Measurements from ENCODE around the gene PRND.

The PRND gene

GRCh38 chr20:4697831-4698221, 23.9 kb upstream of the PRND start:
- H3F3A ChIP-seq (ENCODE audit: insufficient read depth, low read length): 0 out of 2 replicates have a peak, but pooled peaks cover 8% of the 10 kb centered on the region
- peaks cover 13% of the 10 kb centered on the region; the same call in 1 of the 2 replicates for H4K20me1 ChIP-seq (ENCODE audit: insufficient read depth, low read length)
- peaks cover 64% of the 10 kb centered on the region for H3K79me2 ChIP-seq (ENCODE audit: low read length)
- DNase-seq: no peak
- H3K9ac ChIP-seq (ENCODE audit: low read length): no peak overlapping the region
- H3K36me3 ChIP-seq (replicated peaks; ENCODE audit: insufficient read depth, low read length): peaks cover 16% of the 10 kb centered on the region; the same call in 1 of the 2 replicates
- TF ChIP-seq CTCF (IDR thresholded peaks at IDR 0.05; ENCODE audit: low read length): no peak
- TF ChIP-seq EZH2 (optimal IDR thresholded peaks at IDR 0.05; ENCODE audit: low read depth, low read length): no peak
- no peak for TF ChIP-seq EZH2phosphoT487 (IDR thresholded peaks at IDR 0.05; ENCODE audit: low read length)
- H3K9me2 ChIP-seq (replicated peaks; ENCODE audit: insufficient read depth, low read length): no peaks in the 10 kb centered on the region
- H3K27ac ChIP-seq (ENCODE audit: low read length): no peak overlapping the region
- no peak overlapping the region for H2AFZ ChIP-seq (ENCODE audit: low read length)
- H3K4me3 ChIP-seq (ENCODE audit: low read length): no peak overlapping the region
- H3K4me1 ChIP-seq (ENCODE audit: low read length): no peaks in the 10 kb centered on the region
- H3K4me2 ChIP-seq (ENCODE audit: low read depth, low read length): no peak overlapping the region
- H3K9me3 ChIP-seq (replicated peaks; ENCODE audit: insufficient read depth, low read length): no peaks in the 10 kb centered on the region
- H3K27me3 ChIP-seq (replicated peaks; ENCODE audit: insufficient read depth, low read length): no peaks in the 10 kb centered on the region

GRCh38 chr20:4699216-4699615, 22.5 kb upstream of the PRND start:
- H3F3A ChIP-seq (ENCODE audit: insufficient read depth, low read length): 0 out of 2 replicates have a peak, but pooled peaks cover 8% of the 10 kb centered on the region
- no peak overlapping the region for H3K9ac ChIP-seq (ENCODE audit: low read length)
- H3K79me2 ChIP-seq (ENCODE audit: low read length): peaks cover 50% of the 10 kb centered on the region
- no peaks in the 10 kb centered on the region for H3K4me1 ChIP-seq (ENCODE audit: low read length)
- no peak overlapping the region for H3K4me2 ChIP-seq (ENCODE audit: low read depth, low read length)
- no peak overlapping the region for H3K4me3 ChIP-seq (ENCODE audit: low read length)
- TF ChIP-seq EZH2phosphoT487 (IDR thresholded peaks at IDR 0.05; ENCODE audit: low read length) (no peak), CTCF (IDR thresholded peaks at IDR 0.05; ENCODE audit: low read length) (no peak), EZH2 (optimal IDR thresholded peaks at IDR 0.05; ENCODE audit: low read depth, low read length) (no peak)
- H3K9me3 ChIP-seq (replicated peaks; ENCODE audit: insufficient read depth, low read length): no peaks in the 10 kb centered on the region
- no peaks in the 10 kb centered on the region for H3K9me2 ChIP-seq (replicated peaks; ENCODE audit: insufficient read depth, low read length)
- no peak overlapping the region for H2AFZ ChIP-seq (ENCODE audit: low read length)
- H3K27me3 ChIP-seq (replicated peaks; ENCODE audit: insufficient read depth, low read length): no peaks in the 10 kb centered on the region
- DNase-seq: no peak
- peaks cover 16% of the 10 kb centered on the region; the same call in 1 of the 2 replicates for H3K36me3 ChIP-seq (replicated peaks; ENCODE audit: insufficient read depth, low read length)
- peaks cover 13% of the 10 kb centered on the region; the same call in 1 of the 2 replicates for H4K20me1 ChIP-seq (ENCODE audit: insufficient read depth, low read length)
- no peak overlapping the region for H3K27ac ChIP-seq (ENCODE audit: low read length)

- Histone ChIP-seq H3K4me1 (ENCODE audit: low read length) (no peaks in the 10 kb centered on the region), H3K79me2 (ENCODE audit: low read length) (peaks cover 42% of the 10 kb centered on the region), H3K27me3 (replicated peaks; ENCODE audit: insufficient read depth, low read length) (no peaks in the 10 kb centered on the region), H3K9ac (ENCODE audit: low read length) (no peak overlapping the region), H4K20me1 (ENCODE audit: insufficient read depth, low read length) (peaks cover 13% of the 10 kb centered on the region; the same call in 1 of the 2 replicates), H3K4me2 (ENCODE audit: low read depth, low read length) (no peak overlapping the region), H3K9me2 (replicated peaks; ENCODE audit: insufficient read depth, low read length) (no peaks in the 10 kb centered on the region), H3K9me3 (replicated peaks; ENCODE audit: insufficient read depth, low read length) (no peaks in the 10 kb centered on the region), H3K27ac (ENCODE audit: low read length) (no peak overlapping the region), H3K4me3 (ENCODE audit: low read length) (no peak overlapping the region), H2AFZ (ENCODE audit: low read length) (no peak overlapping the region), H3K36me3 (replicated peaks; ENCODE audit: insufficient read depth, low read length) (peaks cover 16% of the 10 kb centered on the region; the same call in 1 of the 2 replicates), H3F3A (ENCODE audit: insufficient read depth, low read length) (0 out of 2 replicates have a peak, but pooled peaks cover 8% of the 10 kb centered on the region)
- TF ChIP-seq EZH2phosphoT487 (IDR thresholded peaks at IDR 0.05; ENCODE audit: low read length): no peak
- TF ChIP-seq EZH2 (optimal IDR thresholded peaks at IDR 0.05; ENCODE audit: low read depth, low read length): no peak
- no peak for TF ChIP-seq CTCF (IDR thresholded peaks at IDR 0.05; ENCODE audit: low read length)
- no peak for DNase-seq
Measured at GRCh38 chr20:4699957-4700356, 21.8 kb upstream of the PRND start.

Measured in MM.1S (cell line).